H1 (cell line): ENCODE measurements around the gene ATG16L1.

Experiments used
- ASH2L ChIP-seq: fragments of 200-600, 300-600 bp; sonication (generic); IDR thresholded peaks from one replicate; pipeline ENCODE4 v1.7.1; 2017; ENCODE audit warnings: low read length
- BRCA1 ChIP-seq: IDR thresholded peaks from 2 replicates; pipeline ENCODE4 v1.6.1; 2012; ENCODE audit warnings: low read depth, low read length, improper control_type of control experiment
- TF ChIP-seq, protein P1 (sequence below), 3 experiments: IDR thresholded peaks; 1 replicate in 2 of 3; 2 replicates in 1 of 3; pipeline versions ENCODE4 v1.5.1 to v1.6.1; 2011; ENCODE audit warnings: low read length in 3 of 3, mild to moderate bottlenecking in 3 of 3, inconsistent platforms in 2 of 3, low read depth in 1 of 3, moderate library complexity in 1 of 3; ENCODE audit not compliant: insufficient read depth in 1 of 3; ENCODE audit errors: control extremely low read depth in 1 of 3

DNA sequence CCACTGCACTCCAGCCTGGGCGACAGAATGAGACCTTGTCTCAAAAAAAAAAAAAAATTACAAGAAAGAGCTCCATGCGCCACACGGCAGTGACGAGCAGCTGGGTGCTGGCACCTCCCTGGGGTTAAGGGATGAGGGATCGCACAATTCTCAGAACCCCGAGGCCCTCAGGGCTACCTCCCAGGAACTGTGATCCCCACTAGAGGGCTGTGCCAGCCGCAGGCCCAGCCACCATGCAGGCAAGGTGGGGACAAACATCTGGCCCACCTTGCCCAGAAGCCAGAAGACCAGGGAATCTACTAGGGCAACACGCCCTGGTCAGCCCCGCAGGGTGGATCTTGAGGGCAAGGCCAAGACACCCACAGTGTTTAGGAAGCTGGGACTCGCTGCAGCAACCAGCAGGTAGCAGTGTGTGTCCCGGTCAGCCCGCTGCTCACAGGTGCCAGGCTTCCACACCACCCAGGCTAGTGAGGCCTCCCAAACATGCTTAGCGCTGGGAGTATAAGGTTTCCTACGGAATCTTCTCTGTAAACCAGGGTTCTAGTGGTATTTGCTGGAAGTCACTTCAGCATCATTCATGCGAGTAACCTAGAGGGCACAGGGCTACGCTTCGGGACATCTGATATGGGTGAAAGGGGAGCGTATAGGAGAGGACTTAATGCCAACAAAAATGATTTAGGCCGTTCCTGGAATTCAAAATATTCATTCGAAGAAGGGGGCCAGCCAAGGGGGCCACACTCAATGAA is 62.9 kb downstream of the ATG16L1 start:
- TF ChIP-seq ASH2L, result no peak
- TF ChIP-seq BRCA1, result no peak
- TF ChIP-seq, protein P1, sequence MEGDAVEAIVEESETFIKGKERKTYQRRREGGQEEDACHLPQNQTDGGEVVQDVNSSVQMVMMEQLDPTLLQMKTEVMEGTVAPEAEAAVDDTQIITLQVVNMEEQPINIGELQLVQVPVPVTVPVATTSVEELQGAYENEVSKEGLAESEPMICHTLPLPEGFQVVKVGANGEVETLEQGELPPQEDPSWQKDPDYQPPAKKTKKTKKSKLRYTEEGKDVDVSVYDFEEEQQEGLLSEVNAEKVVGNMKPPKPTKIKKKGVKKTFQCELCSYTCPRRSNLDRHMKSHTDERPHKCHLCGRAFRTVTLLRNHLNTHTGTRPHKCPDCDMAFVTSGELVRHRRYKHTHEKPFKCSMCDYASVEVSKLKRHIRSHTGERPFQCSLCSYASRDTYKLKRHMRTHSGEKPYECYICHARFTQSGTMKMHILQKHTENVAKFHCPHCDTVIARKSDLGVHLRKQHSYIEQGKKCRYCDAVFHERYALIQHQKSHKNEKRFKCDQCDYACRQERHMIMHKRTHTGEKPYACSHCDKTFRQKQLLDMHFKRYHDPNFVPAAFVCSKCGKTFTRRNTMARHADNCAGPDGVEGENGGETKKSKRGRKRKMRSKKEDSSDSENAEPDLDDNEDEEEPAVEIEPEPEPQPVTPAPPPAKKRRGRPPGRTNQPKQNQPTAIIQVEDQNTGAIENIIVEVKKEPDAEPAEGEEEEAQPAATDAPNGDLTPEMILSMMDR (IDR thresholded peaks at IDR 0.05; ENCODE audit: control extremely low read depth in 1 of 3, insufficient read depth in 1 of 3, low read depth in 1 of 3, low read length in 3 of 3), result peak in 1 of 3 experiments; percentile 1; a peak in 1 of 4 replicates
